AG04449 (cell line): ENCODE results near the gene ZFHX3.

Experiments
- CTCF ChIA-PET: fragments of 350-600 bp; formaldehyde crosslinking; extraction: SDS; loops from one replicate; lab custom pipeline; 2021; ENCODE audit warnings: antibody characterized with exemption; lab: Yijun Ruan, JAX
- POLR2A ChIA-PET: fragments of 400-600, 350-600 bp; formaldehyde crosslinking; extraction: SDS; loops from one replicate; lab custom pipeline; 2020; ENCODE audit warnings: antibody characterized with exemption, inconsistent platforms; lab: Yijun Ruan, JAX
- DNase-seq: peaks from one replicate; pipeline ENCODE4 v3.0.0-alpha.2; 2010; ENCODE audit warnings: low read depth, low spot score
- H3K4me3 ChIP-seq: 2 replicates; pipeline ENCODE4 v1.5.1; 2011; ENCODE audit warnings: low read depth, mild to moderate bottlenecking, control low read depth, low read length
- TF ChIP-seq, protein P1 (sequence below): IDR thresholded peaks from one replicate; pipeline ENCODE4 v1.5.1; 2011; ENCODE audit warnings: mild to moderate bottlenecking, moderate library complexity, low read length, control low read depth, inconsistent platforms; ENCODE audit not compliant: insufficient read depth; ENCODE audit errors: missing control alignments

ZFHX3 gene

DNA sequence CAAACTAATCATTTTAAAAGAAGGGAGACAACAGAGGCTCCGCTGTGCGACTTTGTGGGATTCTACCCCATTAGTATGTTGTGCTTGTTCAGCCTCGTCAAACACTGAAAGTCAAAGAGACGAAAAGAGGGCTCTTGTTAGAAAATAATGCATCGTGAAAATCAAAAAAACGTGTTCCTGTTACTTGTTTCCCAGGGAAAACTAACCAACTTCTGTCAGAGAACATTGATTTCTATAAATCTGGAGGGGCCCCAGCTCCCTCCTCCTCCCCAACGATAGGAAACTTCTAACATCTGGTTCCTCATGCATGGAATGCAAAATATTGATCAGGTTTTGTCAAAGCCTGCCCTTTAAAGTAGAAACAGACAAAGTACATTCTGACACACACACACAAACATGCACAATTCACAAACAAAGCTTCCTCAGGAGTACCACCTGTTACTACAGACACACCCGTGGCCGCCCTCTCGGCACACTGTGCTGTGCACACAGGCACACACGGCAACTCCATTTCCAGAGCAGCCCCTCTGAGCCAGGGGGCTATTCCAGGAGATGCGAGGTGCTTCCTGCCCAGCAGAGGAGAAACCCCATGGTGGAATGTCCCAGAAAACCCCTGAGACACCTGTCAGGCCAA, 151.3 kb downstream of the ZFHX3 start:
- CTCF ChIA-PET: interaction anchor here (1.4 kb wide), 1 partner anchor 13 kb away, joined by 3 read pairs; no protein-coding TSS in a partner anchor
- H3K4me3 ChIP-seq: no peak overlapping the region
- DNase-seq: no peak
- POLR2A ChIA-PET: no interaction called here
- TF ChIP-seq, protein P1, sequence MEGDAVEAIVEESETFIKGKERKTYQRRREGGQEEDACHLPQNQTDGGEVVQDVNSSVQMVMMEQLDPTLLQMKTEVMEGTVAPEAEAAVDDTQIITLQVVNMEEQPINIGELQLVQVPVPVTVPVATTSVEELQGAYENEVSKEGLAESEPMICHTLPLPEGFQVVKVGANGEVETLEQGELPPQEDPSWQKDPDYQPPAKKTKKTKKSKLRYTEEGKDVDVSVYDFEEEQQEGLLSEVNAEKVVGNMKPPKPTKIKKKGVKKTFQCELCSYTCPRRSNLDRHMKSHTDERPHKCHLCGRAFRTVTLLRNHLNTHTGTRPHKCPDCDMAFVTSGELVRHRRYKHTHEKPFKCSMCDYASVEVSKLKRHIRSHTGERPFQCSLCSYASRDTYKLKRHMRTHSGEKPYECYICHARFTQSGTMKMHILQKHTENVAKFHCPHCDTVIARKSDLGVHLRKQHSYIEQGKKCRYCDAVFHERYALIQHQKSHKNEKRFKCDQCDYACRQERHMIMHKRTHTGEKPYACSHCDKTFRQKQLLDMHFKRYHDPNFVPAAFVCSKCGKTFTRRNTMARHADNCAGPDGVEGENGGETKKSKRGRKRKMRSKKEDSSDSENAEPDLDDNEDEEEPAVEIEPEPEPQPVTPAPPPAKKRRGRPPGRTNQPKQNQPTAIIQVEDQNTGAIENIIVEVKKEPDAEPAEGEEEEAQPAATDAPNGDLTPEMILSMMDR: no peak

DNA sequence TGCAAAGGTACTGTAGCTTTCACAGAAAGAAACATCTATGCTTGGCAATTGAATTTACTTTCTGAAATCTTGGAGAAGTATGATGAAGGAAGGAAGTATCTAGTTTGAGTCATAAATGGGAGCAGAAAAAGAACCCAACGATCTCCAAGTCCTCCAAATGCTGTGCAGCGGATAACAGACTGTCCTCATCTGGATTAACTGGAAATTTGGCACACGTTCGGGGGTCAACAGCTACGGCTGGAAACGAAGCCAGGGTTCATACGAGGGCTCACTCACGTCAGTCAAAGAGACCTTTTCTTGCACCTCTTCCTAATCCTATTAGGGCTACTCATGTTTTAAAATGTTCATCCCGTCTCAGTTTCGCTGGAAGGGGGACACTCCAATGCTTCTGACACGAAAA, 152.0 kb downstream of the ZFHX3 start:
- TF ChIP-seq, protein P1: no peak
- ChIA-PET POLR2A (no interaction called here), CTCF (interaction anchor here (1.4 kb wide), 1 partner anchor 12 kb away, joined by 3 read pairs; no protein-coding TSS in a partner anchor)
- no peak overlapping the region for H3K4me3 ChIP-seq
- no peak for DNase-seq

DNA sequence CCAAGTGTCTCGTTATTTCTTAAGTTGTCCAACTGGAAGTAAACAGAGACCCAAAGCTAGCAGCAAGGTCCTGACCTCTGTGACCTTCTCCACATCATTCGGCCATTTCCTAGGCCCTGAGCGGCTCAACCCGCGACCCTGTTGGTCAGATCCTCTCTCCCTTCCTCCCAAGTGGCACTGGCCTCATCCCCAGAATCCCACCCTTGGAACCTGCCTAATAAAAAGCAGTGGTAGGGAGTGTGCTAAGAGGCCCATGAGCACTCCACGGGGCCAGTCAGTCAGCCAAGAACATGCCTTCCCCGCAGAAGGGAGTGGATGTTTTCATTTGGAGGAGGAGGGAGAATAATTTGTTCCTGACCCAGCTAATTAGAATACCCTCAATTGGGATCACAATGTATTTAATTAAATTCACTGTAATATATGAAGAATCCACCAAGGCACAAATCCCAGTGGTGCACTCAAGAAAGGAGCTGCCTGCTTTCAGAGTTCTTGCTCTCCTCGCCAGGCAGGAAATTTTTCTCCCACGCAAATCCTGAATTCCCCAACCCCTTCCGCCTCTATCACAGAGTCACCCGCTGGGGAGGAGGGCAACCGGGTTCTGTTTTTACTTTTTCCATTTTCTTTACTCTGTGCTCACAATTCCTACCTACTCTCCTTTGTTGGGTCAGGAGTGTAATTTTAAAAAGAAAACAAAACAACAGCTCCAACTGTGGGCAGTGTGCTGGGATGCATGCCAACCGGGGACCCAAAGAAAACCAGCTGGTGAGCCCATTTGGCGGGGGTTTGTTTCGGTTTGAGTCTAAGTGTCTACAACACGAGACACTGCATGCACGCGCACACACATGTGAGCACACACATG, 153.4 kb downstream of the ZFHX3 start:
- CTCF ChIA-PET: interaction anchor here (1.6 to 3.3 kb wide), 3 partner anchors 10 to 62 kb away, joined by 4 to 16 read pairs (median 6); no protein-coding TSS in a partner anchor
- no peak overlapping the region for H3K4me3 ChIP-seq
- TF ChIP-seq, protein P1: no peak
- POLR2A ChIA-PET: no interaction called here
- no peak for DNase-seq

DNA sequence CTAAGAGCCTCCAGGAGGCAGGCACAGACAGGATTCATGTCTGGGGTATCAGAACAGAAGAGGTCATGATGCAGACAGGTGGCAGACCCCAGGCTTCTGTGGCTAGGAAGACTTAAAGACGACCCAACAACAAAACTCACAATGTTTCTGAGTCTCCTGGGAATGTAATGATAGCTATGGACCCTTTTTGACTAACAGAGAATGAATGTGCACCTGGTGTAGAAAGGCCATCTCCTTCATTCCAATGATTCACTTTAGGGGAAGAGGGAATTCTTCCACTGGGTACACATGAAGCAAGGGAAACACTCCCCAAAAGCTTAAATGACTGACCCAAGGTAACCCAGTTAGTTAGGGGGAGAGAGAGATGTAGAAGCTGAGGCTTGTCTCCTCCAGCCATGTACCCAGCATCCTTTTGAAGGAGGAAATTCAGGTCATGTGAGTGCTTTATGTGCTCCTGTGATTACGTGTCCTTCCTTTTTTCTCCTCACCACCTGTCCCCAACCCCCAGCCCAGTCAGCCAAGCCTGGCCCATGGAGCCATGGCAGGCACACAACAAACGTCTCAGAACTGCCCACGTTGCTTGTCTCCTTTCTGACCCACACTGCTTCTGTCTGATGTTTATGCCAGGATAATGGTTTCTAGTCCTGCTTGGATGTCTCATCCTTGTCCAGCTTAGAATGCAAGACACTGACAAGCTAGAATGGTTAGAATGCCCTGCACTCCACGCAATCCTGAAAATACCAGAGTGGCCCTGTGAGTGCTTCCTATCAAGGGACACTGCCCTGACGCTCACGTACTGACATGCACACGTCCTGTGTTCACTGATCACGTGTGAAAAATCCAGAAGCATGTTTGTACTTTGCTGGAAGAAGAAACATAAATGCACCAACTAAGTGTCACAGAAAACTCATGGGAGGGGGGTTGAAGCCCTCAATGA, 156.4 kb downstream of the ZFHX3 start:
- no peak overlapping the region for H3K4me3 ChIP-seq
- ChIA-PET POLR2A (no interaction called here), CTCF (interaction anchor here (1.4 to 3.3 kb wide), 2 partner anchors 59 to 74 kb away, joined by 4 to 16 read pairs; no protein-coding TSS in a partner anchor)
- no peak for DNase-seq
- TF ChIP-seq, protein P1: no peak

DNA sequence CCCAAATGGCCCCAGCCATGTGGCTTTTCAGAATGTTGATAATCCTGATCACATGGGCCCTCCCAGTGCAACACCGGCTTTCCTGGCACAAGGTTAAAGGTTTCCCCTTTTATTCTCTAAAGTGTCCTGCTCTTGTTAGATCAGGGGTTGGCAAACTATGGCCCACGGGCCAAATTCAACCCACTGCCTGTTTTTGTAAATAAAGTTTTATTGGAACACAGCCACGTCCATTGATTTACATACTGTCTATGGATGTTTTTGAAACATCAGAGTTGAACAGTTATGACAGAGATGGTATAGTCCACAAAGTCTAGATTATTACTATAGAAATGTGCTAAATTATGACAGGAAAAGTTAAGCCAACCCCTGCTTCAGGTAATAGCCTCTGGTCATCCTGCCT, 157.3 kb downstream of the ZFHX3 start:
- TF ChIP-seq, protein P1: no peak
- ChIA-PET POLR2A (no interaction called here), CTCF (no interaction called here)
- no peak for DNase-seq
- H3K4me3 ChIP-seq: no peak overlapping the region
